ENCODE measurements around the gene EPN3. TPM values are rescaled to one million over a fixed set of nuclear protein-coding genes. Genes with fewer than 3 reads are reported as not detected.

The EPN3 gene
- total and polyA plus RNA-seq, 5 donors, result 5.4 to 31.5 (median 23.3) TPM

GRCh38 chr17:50559674-50560184, 27.2 kb downstream of the EPN3 start:
- WGBS, result 3% methylated on average over 27 of the region's 27 CpGs
- intact Hi-C loops (cut with DNase I), result loop anchor here in 2 of 4 donors (5.0 kb wide), 2 partner anchors 38 to 58 kb away; no protein-coding TSS in a partner anchor
- peak overlapping the region; percentile 61 for H3K4me3 ChIP-seq (ENCODE audit: low read length)
- H3K27me3 ChIP-seq (ENCODE audit: control insufficient read depth, insufficient read depth), result no peaks in the 10 kb centered on the region
- H3K9me3 ChIP-seq (ENCODE audit: control insufficient read depth, low read length), result no peaks in the 10 kb centered on the region
- ATAC-seq (peak; percentile 29 to 57), DNase-seq (peak in 2 of 3 donors; percentile 78 to 86)
- no peak overlapping the region for H3K27ac ChIP-seq (ENCODE audit: low read length)
- H3K4me1 ChIP-seq (ENCODE audit: control insufficient read depth, insufficient read depth, low read length), result peaks cover 4% of the 10 kb centered on the region

- under 1% methylated on average over 56 of the region's 56 CpGs for WGBS
- Histone ChIP-seq H3K27me3 (ENCODE audit: control insufficient read depth, insufficient read depth) (no peaks in the 10 kb centered on the region), H3K4me1 (ENCODE audit: control insufficient read depth, insufficient read depth, low read length) (peaks cover 4% of the 10 kb centered on the region), H3K4me3 (ENCODE audit: low read length) (peak within 1 kb of the TSS; percentile 61), H3K9me3 (ENCODE audit: control insufficient read depth, low read length) (no peaks in the 10 kb centered on the region), H3K27ac (ENCODE audit: low read length) (no peak within 1 kb of the TSS)
- DNase-seq (peak; percentile 92 to 97 (median 96)), ATAC-seq (peak; percentile 90 to 91)
- intact Hi-C loops (cut with DNase I), result loop anchor here in 1 of 4 donors (5.0 kb wide), 1 partner anchor 37 kb away; no protein-coding TSS in a partner anchor
These were observed 27.8 kb downstream of the EPN3 start, which contains the start of gene CACNA1G for GRCh38 chr17:50560185-50560824. Gene CACNA1G (plus strand): TSS chr17:50560715. CDS start chr17:50561460, 745 bp downstream.

- peak in 2 of 3 donors; percentile 20 to 64 for DNase-seq
- no peak for ATAC-seq
- WGBS, result 1% methylated on average over 83 of the region's 88 CpGs
- no peaks in the 10 kb centered on the region for H3K27me3 ChIP-seq (ENCODE audit: control insufficient read depth, insufficient read depth)
- H3K4me3 ChIP-seq (ENCODE audit: low read length), result peak overlapping the region; percentile 61
- H3K4me1 ChIP-seq (ENCODE audit: control insufficient read depth, insufficient read depth, low read length), result peaks cover 4% of the 10 kb centered on the region
- no peaks in the 10 kb centered on the region for H3K9me3 ChIP-seq (ENCODE audit: control insufficient read depth, low read length)
- intact Hi-C loops (cut with DNase I), result loop anchor here in 1 of 4 donors (5.0 kb wide), 1 partner anchor 36 kb away; no protein-coding TSS in a partner anchor
- H3K27ac ChIP-seq (ENCODE audit: low read length), result no peak overlapping the region
These were observed 28.6 kb downstream of the EPN3 start for GRCh38 chr17:50560931-50561745.

DNA sequence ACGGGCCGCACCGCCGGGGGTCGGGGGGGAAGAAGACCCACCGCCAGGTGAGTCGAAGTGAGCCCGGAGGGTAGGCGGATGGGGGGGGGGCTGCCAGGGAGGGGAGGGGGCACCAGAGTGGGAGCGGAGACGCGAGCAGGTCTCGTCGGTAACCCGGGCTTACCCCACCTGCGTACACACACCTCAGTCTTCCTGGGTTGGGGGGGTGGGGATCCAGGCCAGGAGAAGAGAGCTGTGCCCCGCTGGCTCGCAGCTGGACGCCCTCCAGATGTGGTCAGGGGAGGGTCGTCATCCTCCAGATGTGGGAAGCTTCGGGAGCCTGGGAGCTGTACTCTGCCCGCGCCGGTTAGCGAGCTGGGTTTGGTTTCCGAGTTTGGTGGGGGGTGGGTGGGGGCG, 29.2 kb downstream of the EPN3 start:
- no peaks in the 10 kb centered on the region for H3K27me3 ChIP-seq (ENCODE audit: control insufficient read depth, insufficient read depth)
- WGBS, result 2% methylated on average over 27 of the region's 27 CpGs
- no peak for ATAC-seq
- DNase-seq, result no peak
- H3K27ac ChIP-seq (ENCODE audit: low read length), result no peak overlapping the region
- H3K4me3 ChIP-seq (ENCODE audit: low read length), result peak overlapping the region; percentile 61
- peaks cover 4% of the 10 kb centered on the region for H3K4me1 ChIP-seq (ENCODE audit: control insufficient read depth, insufficient read depth, low read length)
- intact Hi-C loops (cut with DNase I), result loop anchor here in 1 of 4 donors (5.0 kb wide), 1 partner anchor 36 kb away; no protein-coding TSS in a partner anchor
- no peaks in the 10 kb centered on the region for H3K9me3 ChIP-seq (ENCODE audit: control insufficient read depth, low read length)

GRCh38 chr17:50562242-50563091, 29.9 kb downstream of the EPN3 start:
- 29% methylated on average over 22 of the region's 22 CpGs for WGBS
- no peak overlapping the region for H3K27ac ChIP-seq (ENCODE audit: low read length)

DNA sequence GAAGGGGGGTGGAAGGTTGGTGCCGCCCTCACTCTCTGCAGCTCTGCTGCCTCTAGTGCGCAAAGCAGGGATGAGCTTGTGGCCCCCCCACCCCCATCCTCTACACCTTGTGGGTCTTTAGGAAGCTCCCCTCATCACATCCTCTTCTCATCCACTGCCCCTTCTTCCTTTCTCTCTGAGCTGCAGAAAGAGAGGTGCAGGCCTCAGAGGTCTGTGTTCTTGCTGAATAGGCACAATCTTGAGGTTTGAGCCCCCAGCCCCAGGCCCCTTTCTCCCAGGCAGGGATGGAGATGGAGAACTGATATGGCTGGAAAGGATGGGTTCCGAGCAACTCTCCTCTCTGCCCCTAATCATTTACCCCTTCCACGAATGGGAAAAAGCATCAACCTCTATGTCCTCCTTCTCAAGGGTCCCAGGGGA, 30.6 kb downstream of the EPN3 start:
- Histone ChIP-seq H3K27ac (ENCODE audit: low read length) (no peak overlapping the region), H3K4me3 (ENCODE audit: low read length) (no peak overlapping the region), H3K4me1 (ENCODE audit: control insufficient read depth, insufficient read depth, low read length) (peaks cover 4% of the 10 kb centered on the region), H3K9me3 (ENCODE audit: control insufficient read depth, low read length) (no peaks in the 10 kb centered on the region), H3K27me3 (ENCODE audit: control insufficient read depth, insufficient read depth) (no peaks in the 10 kb centered on the region)
- DNase-seq (no peak), ATAC-seq (no peak)
- WGBS, result 70% methylated on average over 4 of the region's 4 CpGs
- intact Hi-C loops (cut with DNase I), result loop anchor here in 1 of 4 donors (5.0 kb wide), 1 partner anchor 34 kb away; no protein-coding TSS in a partner anchor

More at GRCh38 chr17:50562242-50563091, 29.9 kb downstream of the EPN3 start:
- DNase-seq (no peak), ATAC-seq (no peak)
- H3K27me3 ChIP-seq (ENCODE audit: control insufficient read depth, insufficient read depth), result no peaks in the 10 kb centered on the region
- peaks cover 4% of the 10 kb centered on the region for H3K4me1 ChIP-seq (ENCODE audit: control insufficient read depth, insufficient read depth, low read length)
- no peak overlapping the region for H3K4me3 ChIP-seq (ENCODE audit: low read length)
- H3K9me3 ChIP-seq (ENCODE audit: control insufficient read depth, low read length), result no peaks in the 10 kb centered on the region
- intact Hi-C loops (cut with DNase I), result loop anchor here in 1 of 4 donors (5.0 kb wide), 1 partner anchor 35 kb away; no protein-coding TSS in a partner anchor

- Histone ChIP-seq H3K27me3 (ENCODE audit: control insufficient read depth, insufficient read depth) (no peaks in the 10 kb centered on the region), H3K4me3 (ENCODE audit: low read length) (no peak overlapping the region), H3K9me3 (ENCODE audit: control insufficient read depth, low read length) (no peaks in the 10 kb centered on the region), H3K4me1 (ENCODE audit: control insufficient read depth, insufficient read depth, low read length) (peaks cover 4% of the 10 kb centered on the region), H3K27ac (ENCODE audit: low read length) (peak overlapping the region; percentile 15)
- intact Hi-C loops (cut with DNase I), result loop anchor here in 1 of 4 donors (5.0 kb wide), 1 partner anchor 32 kb away; no protein-coding TSS in a partner anchor
- ATAC-seq (peak; percentile 62 to 67), DNase-seq (peak; percentile 89 to 95 (median 93))
- WGBS, result 14% methylated on average over 19 of the region's 19 CpGs
These were observed 32.4 kb downstream of the EPN3 start for GRCh38 chr17:50564916-50565315.

- no peaks in the 10 kb centered on the region for H3K27me3 ChIP-seq (ENCODE audit: control insufficient read depth, insufficient read depth)
- H3K9me3 ChIP-seq (ENCODE audit: control insufficient read depth, low read length), result no peaks in the 10 kb centered on the region
- no peak overlapping the region for H3K27ac ChIP-seq (ENCODE audit: low read length)
- H3K4me3 ChIP-seq (ENCODE audit: low read length), result no peak overlapping the region
- intact Hi-C loops (cut with DNase I), result no loop called here
- WGBS, result 28% methylated on average over 10 of the region's 10 CpGs
- DNase-seq (peak in 2 of 3 donors; percentile 28 to 57), ATAC-seq (peak in 1 of 2 donors; percentile 8)
- no peaks in the 10 kb centered on the region for H3K4me1 ChIP-seq (ENCODE audit: control insufficient read depth, insufficient read depth, low read length)
These were observed 33.1 kb downstream of the EPN3 start for GRCh38 chr17:50565402-50566350.

DNA sequence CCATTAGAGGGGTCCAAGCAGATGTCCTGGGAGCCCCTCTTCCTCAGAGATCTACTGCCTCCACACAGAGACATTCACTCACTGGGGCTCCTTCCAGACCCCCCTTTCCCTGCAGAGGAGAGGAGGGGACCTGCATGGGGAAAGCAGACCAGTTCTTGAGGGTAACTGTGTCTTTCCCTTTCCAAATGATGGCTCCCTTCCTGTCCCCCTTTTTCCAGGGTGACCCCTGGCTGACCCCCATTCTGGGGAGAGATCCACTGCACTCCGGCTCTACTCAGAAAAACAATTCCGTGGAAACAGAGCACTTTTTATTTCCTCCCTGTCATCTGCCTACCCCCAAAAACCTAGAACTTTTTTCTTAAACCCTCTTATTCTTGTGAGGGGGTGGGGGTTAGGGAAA, 34.4 kb downstream of the EPN3 start:
- DNase-seq, result no peak
- Histone ChIP-seq H3K27me3 (ENCODE audit: control insufficient read depth, insufficient read depth) (no peaks in the 10 kb centered on the region), H3K9me3 (ENCODE audit: control insufficient read depth, low read length) (no peaks in the 10 kb centered on the region), H3K27ac (ENCODE audit: low read length) (no peak overlapping the region), H3K4me3 (ENCODE audit: low read length) (no peak overlapping the region), H3K4me1 (ENCODE audit: control insufficient read depth, insufficient read depth, low read length) (no peaks in the 10 kb centered on the region)
- WGBS, result 32% methylated on average over 2 of the region's 2 CpGs
- intact Hi-C loops (cut with DNase I), result no loop called here
- ATAC-seq, result no peak

Measured in right cardiac atrium (tissue), 5 donors.